Neural crest cell (in vitro differentiated cells): ENCODE results near the gene ACOD1. TPM values are rescaled to one million over a fixed set of nuclear protein-coding genes. Genes with fewer than 3 reads are reported as not detected.

Experiments
- DNase-seq: peaks from one replicate; pipeline ENCODE4 v3.0.0; 2021; ENCODE audit warnings: low read depth, mixed read lengths, low spot score
- H3K27ac Mint-ChIP-seq: one replicate; pipeline ENCODE4 v1.8.0; 2021; ENCODE audit warnings: mild to moderate bottlenecking, mixed read lengths; ENCODE audit not compliant: unreplicated experiment
- H3K27me3 Mint-ChIP-seq: 2 replicates; pipeline ENCODE4 v1.8.0; 2021; ENCODE audit warnings: low read depth, mild to moderate bottlenecking, mixed read lengths
- H3K36me3 Mint-ChIP-seq: 2 replicates; pipeline ENCODE4 v1.8.0; 2021; ENCODE audit warnings: low read depth, mild to moderate bottlenecking, mixed read lengths
- H3K4me1 Mint-ChIP-seq: 2 replicates; pipeline ENCODE4 v1.8.0; 2021; ENCODE audit warnings: mixed read lengths
- H3K4me3 Mint-ChIP-seq: one replicate; pipeline ENCODE4 v1.8.0; 2021; ENCODE audit warnings: mild to moderate bottlenecking, mixed read lengths
- H3K9me3 Mint-ChIP-seq: 2 replicates; pipeline ENCODE4 v1.8.0; 2021; ENCODE audit warnings: mixed read lengths
- total RNA-seq: library from RNA; stranded (reverse); gene quantifications from 2 replicates; pipeline ENCODE4 v1.2.1, GENCODE V29; 2021
- TF ChIP-seq, protein P1 (sequence below): fragments of 200-600 bp; sonication (generic); conservative IDR thresholded peaks from 2 replicates; pipeline ENCODE4 v1.5.0; 2021; ENCODE audit warnings: antibody characterized with exemption, mild to moderate bottlenecking

ACOD1 gene
- total RNA-seq, 1 donor from 2014 or later = not detected

DNA sequence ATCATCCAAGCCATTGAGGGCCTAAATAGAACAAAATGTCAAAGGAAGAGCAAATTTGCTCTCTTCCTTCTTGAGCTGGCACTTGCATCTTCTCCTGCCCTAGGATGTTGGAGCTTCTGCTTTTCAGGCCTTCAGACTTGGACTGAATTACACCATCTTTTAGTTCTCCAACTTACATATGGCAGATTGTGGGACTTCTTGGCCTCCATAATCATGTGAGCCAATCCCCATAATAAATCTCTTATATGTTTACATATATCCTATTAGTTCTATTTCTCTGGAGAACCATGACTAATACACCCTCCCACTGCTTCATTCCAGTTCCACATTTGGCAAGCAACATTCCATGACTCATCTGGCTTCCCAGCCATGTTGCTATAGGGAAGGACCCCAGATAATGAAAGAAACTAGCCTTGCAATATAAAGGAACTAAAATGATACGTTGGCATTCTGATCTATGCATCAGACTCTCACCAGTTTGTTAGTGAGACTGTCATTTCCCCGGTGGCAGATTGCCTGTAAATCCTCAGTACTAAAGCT lies 11.0 kb upstream of the ACOD1 start:
- Mint-ChIP-seq H3K27me3 (no peaks in the 10 kb centered on the region), H3K9me3 (no peaks in the 10 kb centered on the region), H3K4me3 (no peak overlapping the region), H3K27ac (no peak overlapping the region), H3K36me3 (no peaks in the 10 kb centered on the region), H3K4me1 (peaks cover 4% of the 10 kb centered on the region)
- TF ChIP-seq, protein P1, sequence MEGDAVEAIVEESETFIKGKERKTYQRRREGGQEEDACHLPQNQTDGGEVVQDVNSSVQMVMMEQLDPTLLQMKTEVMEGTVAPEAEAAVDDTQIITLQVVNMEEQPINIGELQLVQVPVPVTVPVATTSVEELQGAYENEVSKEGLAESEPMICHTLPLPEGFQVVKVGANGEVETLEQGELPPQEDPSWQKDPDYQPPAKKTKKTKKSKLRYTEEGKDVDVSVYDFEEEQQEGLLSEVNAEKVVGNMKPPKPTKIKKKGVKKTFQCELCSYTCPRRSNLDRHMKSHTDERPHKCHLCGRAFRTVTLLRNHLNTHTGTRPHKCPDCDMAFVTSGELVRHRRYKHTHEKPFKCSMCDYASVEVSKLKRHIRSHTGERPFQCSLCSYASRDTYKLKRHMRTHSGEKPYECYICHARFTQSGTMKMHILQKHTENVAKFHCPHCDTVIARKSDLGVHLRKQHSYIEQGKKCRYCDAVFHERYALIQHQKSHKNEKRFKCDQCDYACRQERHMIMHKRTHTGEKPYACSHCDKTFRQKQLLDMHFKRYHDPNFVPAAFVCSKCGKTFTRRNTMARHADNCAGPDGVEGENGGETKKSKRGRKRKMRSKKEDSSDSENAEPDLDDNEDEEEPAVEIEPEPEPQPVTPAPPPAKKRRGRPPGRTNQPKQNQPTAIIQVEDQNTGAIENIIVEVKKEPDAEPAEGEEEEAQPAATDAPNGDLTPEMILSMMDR = no peak
- DNase-seq = no peak

DNA sequence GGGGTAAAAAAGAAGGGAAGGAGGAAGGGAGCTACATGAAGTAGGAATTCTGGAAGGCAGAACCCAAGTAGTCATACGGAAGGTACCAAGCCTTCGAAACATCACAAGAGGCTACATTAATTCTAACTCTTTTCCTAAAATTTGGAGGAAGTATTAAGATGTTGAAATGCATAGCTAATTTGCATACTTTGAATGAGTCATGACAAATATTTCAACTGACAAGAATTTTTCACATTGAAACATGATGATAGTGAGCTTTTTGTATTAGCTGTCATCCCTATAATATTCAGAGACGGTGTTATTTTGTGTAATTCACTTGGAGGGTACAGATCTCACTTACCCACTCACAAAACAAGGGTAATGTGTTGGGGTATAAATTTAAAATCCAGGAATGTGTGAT lies 9.1 kb upstream of the ACOD1 start:
- Mint-ChIP-seq H3K36me3 (no peaks in the 10 kb centered on the region), H3K4me3 (no peak overlapping the region), H3K27me3 (no peaks in the 10 kb centered on the region), H3K9me3 (no peaks in the 10 kb centered on the region), H3K27ac (no peak overlapping the region), H3K4me1 (peaks cover 4% of the 10 kb centered on the region)
- no peak for DNase-seq
- TF ChIP-seq, protein P1 = no peak

DNA sequence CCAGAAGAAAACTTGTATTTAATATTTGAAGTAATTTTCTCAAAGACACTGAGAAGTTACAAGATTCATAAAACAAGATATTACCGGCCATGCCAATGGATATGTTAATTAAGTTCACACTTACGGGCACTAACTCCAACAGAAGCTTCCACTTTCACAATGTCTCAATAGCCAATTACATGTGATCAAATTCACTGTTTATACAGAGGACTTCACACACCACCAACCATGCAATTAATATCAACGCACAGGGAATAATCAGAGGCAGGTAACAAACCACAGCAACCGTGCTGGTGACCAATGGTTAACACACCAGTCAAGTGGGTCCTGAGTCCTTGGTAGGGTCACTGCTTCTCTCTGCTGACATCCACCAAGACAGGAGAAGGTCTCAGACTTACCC lies 5.9 kb upstream of the ACOD1 start:
- TF ChIP-seq, protein P1 = no peak
- H3K27me3 Mint-ChIP-seq = no peaks in the 10 kb centered on the region

DNA sequence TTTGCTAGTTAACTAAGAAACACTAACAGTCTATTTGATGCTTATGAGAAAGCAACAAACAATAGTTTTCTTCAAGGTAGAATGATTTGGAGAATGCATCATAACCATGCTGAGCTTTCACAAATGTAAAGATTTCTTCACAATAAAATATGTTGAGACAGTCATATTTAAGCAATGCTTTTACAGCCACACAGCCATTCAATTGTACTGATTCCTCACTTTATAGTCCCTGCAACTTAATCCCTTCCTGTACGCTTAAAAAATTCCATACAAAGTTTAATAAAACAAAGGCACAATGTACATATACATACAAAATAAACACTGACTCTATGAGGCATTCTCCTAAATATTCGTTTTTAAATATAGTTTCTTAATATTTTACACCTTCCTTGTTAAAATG lies 4.7 kb upstream of the ACOD1 start:
- peaks cover 4% of the 10 kb centered on the region for H3K4me1 Mint-ChIP-seq
- no peak for DNase-seq
- H3K9me3 Mint-ChIP-seq = peaks cover 4% of the 10 kb centered on the region
- TF ChIP-seq, protein P1 = no peak
- H3K27me3 Mint-ChIP-seq = no peaks in the 10 kb centered on the region
- no peak overlapping the region for H3K4me3 Mint-ChIP-seq
- no peaks in the 10 kb centered on the region for H3K36me3 Mint-ChIP-seq
- no peak overlapping the region for H3K27ac Mint-ChIP-seq

More for the DNA sequence above, 5.9 kb upstream of the ACOD1 start:
- H3K4me3 Mint-ChIP-seq = no peak overlapping the region
- H3K36me3 Mint-ChIP-seq = no peaks in the 10 kb centered on the region
- H3K4me1 Mint-ChIP-seq = peaks cover 4% of the 10 kb centered on the region
- no peak for DNase-seq
- H3K9me3 Mint-ChIP-seq = peaks cover 2% of the 10 kb centered on the region
- H3K27ac Mint-ChIP-seq = no peak overlapping the region

DNA sequence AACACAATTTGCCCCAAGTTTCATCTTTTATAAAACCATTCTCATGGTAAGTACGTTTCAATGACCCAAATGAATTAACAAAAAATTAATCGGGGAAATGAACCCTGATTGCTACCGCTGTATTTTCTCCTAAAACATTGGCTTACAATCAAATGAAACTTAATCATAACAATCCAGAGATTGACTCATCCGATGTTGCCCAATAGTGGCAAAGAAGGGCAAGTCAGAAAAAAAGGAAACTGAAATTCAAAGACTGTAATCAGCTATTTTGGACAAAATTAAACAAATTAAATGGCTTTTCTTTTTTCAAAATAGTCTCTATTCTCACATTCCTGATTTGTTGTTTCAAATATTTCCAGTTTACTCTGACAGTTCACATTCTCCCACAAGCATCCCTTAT lies 3.9 kb upstream of the ACOD1 start:
- no peaks in the 10 kb centered on the region for H3K27me3 Mint-ChIP-seq
- H3K4me3 Mint-ChIP-seq = no peak overlapping the region
- no peak overlapping the region for H3K27ac Mint-ChIP-seq
- H3K36me3 Mint-ChIP-seq = no peaks in the 10 kb centered on the region
- DNase-seq = no peak
- peaks cover 6% of the 10 kb centered on the region for H3K9me3 Mint-ChIP-seq
- TF ChIP-seq, protein P1 = no peak
- H3K4me1 Mint-ChIP-seq = peaks cover 4% of the 10 kb centered on the region

DNA sequence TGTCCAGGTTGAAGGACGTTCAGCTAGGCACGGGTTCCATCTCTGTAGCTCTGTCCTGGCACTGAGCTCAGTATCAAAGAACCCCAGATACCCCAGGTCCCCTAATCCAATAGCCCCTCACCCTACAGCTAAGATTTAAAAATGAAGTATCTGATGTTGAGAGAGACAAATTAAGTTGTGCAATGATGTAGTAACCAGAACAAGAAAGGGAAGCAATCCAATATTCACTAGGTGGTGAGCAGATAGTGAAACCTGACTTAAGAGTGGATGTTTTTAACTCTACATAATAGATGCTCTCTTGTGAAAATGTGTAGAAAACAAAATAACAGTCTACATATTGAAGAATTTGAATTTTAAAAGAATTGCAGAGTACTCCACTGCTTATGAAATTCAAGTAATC lies 1.8 kb downstream of the ACOD1 start:
- peaks cover 12% of the 10 kb centered on the region for H3K4me1 Mint-ChIP-seq

More for the DNA sequence above, 1.8 kb downstream of the ACOD1 start:
- TF ChIP-seq, protein P1 = no peak
- DNase-seq = no peak
- peaks cover 2% of the 10 kb centered on the region for H3K36me3 Mint-ChIP-seq
- no peak overlapping the region for H3K27ac Mint-ChIP-seq
- no peak overlapping the region for H3K4me3 Mint-ChIP-seq
- no peaks in the 10 kb centered on the region for H3K27me3 Mint-ChIP-seq
- peaks cover 6% of the 10 kb centered on the region for H3K9me3 Mint-ChIP-seq
